ENCODE data around the gene CEP41. TPM values are rescaled to one million over a fixed set of nuclear protein-coding genes. Genes with fewer than 3 reads are reported as not detected.

CEP41 gene
- total RNA-seq, 2 experiments from 2014 or later, result 19.6 to 35.4 TPM

GRCh38 chr7:130425796-130426195 lies 15.0 kb downstream of the CEP41 start:
- ChIA-PET POLR2A (interaction anchor here (0.6 to 1.3 kb wide), 3 partner anchors 8 to 485 kb away, joined by 3 to 5 read pairs (median 3); no protein-coding TSS in a partner anchor), CTCF (ENCODE audit: unreplicated experiment) (no interaction called here)
- H3K4me2 ChIP-seq (ENCODE audit: low read length), result no peak overlapping the region
- 0 out of 2 replicates have a peak, but pooled peaks cover 4% of the 10 kb centered on the region for H4K20me1 ChIP-seq (ENCODE audit: insufficient read depth, low read length)
- peaks cover 21% of the 10 kb centered on the region; the same call in 1 of the 2 replicates for H3K36me3 ChIP-seq (ENCODE audit: insufficient read depth, low read length)
- H2AFZ ChIP-seq (ENCODE audit: low read length), result no peak overlapping the region
- TF ChIP-seq, protein P1, sequence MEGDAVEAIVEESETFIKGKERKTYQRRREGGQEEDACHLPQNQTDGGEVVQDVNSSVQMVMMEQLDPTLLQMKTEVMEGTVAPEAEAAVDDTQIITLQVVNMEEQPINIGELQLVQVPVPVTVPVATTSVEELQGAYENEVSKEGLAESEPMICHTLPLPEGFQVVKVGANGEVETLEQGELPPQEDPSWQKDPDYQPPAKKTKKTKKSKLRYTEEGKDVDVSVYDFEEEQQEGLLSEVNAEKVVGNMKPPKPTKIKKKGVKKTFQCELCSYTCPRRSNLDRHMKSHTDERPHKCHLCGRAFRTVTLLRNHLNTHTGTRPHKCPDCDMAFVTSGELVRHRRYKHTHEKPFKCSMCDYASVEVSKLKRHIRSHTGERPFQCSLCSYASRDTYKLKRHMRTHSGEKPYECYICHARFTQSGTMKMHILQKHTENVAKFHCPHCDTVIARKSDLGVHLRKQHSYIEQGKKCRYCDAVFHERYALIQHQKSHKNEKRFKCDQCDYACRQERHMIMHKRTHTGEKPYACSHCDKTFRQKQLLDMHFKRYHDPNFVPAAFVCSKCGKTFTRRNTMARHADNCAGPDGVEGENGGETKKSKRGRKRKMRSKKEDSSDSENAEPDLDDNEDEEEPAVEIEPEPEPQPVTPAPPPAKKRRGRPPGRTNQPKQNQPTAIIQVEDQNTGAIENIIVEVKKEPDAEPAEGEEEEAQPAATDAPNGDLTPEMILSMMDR (conservative IDR thresholded peaks at IDR 0.05; ENCODE audit: low read length), result no peak
- no peak for TF ChIP-seq EZH2phosphoT487 (IDR thresholded peaks at IDR 0.05; ENCODE audit: borderline replicate concordance, low read depth, low read length)
- no peaks in the 10 kb centered on the region for H3K9me2 ChIP-seq (ENCODE audit: insufficient read depth, low read length)
- H3K9me3 ChIP-seq (ENCODE audit: low read length), result no peaks in the 10 kb centered on the region
- no TSS peak for BruUV-seq (replicated peaks)
- no peak overlapping the region for H3K4me3 ChIP-seq (ENCODE audit: low read depth, low read length, poor library complexity, severe bottlenecking)
- no peaks in the 10 kb centered on the region for H3K79me2 ChIP-seq (ENCODE audit: insufficient read depth, low read depth, low read length)
- intact Hi-C loops (cut with micrococcal nuclease; ENCODE audit: unreplicated experiment), result no loop called here
- no peak overlapping the region for H3K27ac ChIP-seq (ENCODE audit: low read depth, low read length, poor library complexity, severe bottlenecking)
- no peak for DNase-seq (ENCODE audit: low spot score)
- H3K4me1 ChIP-seq (ENCODE audit: insufficient read depth, low read length, poor library complexity, severe bottlenecking), result no peaks in the 10 kb centered on the region

GRCh38 chr7:130423501-130424037 lies 17.2 kb downstream of the CEP41 start:
- Histone ChIP-seq H3K79me2 (ENCODE audit: insufficient read depth, low read depth, low read length) (no peaks in the 10 kb centered on the region), H4K20me1 (ENCODE audit: insufficient read depth, low read length) (no peaks in the 10 kb centered on the region), H3K36me3 (ENCODE audit: insufficient read depth, low read length) (peaks cover 21% of the 10 kb centered on the region; the same call in 1 of the 2 replicates), H3K4me1 (ENCODE audit: insufficient read depth, low read length, poor library complexity, severe bottlenecking) (no peaks in the 10 kb centered on the region), H3K4me2 (ENCODE audit: low read length) (no peak overlapping the region), H3K27ac (ENCODE audit: low read depth, low read length, poor library complexity, severe bottlenecking) (no peak overlapping the region), H2AFZ (ENCODE audit: low read length) (no peak overlapping the region), H3K4me3 (ENCODE audit: low read depth, low read length, poor library complexity, severe bottlenecking) (no peak overlapping the region), H3K9me3 (ENCODE audit: low read length) (no peaks in the 10 kb centered on the region), H3K9me2 (ENCODE audit: insufficient read depth, low read length) (no peaks in the 10 kb centered on the region)
- no peak for TF ChIP-seq EZH2phosphoT487 (IDR thresholded peaks at IDR 0.05; ENCODE audit: borderline replicate concordance, low read depth, low read length)
- TF ChIP-seq, protein P1 (conservative IDR thresholded peaks at IDR 0.05; ENCODE audit: low read length), result no peak
- no peak for DNase-seq (ENCODE audit: low spot score)
- BruUV-seq (replicated peaks), result no TSS peak
- CTCF ChIA-PET (ENCODE audit: unreplicated experiment), result no interaction called here
- intact Hi-C loops (cut with micrococcal nuclease; ENCODE audit: unreplicated experiment), result no loop called here
- POLR2A ChIA-PET, result interaction anchor here (0.7 to 1.8 kb wide), 3 partner anchors 16 to 239 kb away, joined by 3 to 8 read pairs (median 4); partner anchors contain the start of gene CEP41

DNA sequence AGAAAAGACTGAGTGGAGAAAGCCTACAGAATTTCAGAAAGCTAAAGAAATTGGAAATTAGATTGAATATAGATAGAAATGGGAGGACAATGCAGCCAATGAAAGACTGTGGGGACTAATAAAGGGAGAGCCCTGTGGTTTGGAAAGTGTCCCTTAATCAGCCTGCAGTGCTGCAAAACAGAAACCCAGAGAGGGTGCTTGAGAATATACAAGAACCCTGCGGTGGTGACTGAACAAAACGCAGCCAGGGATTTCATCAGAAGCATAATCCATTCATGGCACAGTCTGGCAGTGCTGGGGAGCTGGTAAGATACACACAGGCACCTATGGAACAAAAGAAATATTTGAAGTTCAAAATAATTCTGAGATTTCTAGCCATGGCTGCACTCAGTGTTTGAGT lies 19.1 kb downstream of the CEP41 start:
- DNase-seq (ENCODE audit: low spot score), result no peak
- Histone ChIP-seq H3K79me2 (ENCODE audit: insufficient read depth, low read depth, low read length) (no peaks in the 10 kb centered on the region), H3K27ac (ENCODE audit: low read depth, low read length, poor library complexity, severe bottlenecking) (no peak overlapping the region), H3K36me3 (ENCODE audit: insufficient read depth, low read length) (peaks cover 13% of the 10 kb centered on the region; the same call in 1 of the 2 replicates), H3K9me2 (ENCODE audit: insufficient read depth, low read length) (no peaks in the 10 kb centered on the region), H3K9me3 (ENCODE audit: low read length) (no peaks in the 10 kb centered on the region), H3K4me3 (ENCODE audit: low read depth, low read length, poor library complexity, severe bottlenecking) (no peak overlapping the region), H2AFZ (ENCODE audit: low read length) (no peak overlapping the region), H3K4me2 (ENCODE audit: low read length) (no peak overlapping the region), H4K20me1 (ENCODE audit: insufficient read depth, low read length) (no peaks in the 10 kb centered on the region), H3K4me1 (ENCODE audit: insufficient read depth, low read length, poor library complexity, severe bottlenecking) (no peaks in the 10 kb centered on the region)
- TF ChIP-seq EZH2phosphoT487 (IDR thresholded peaks at IDR 0.05; ENCODE audit: borderline replicate concordance, low read depth, low read length), result no peak
- TF ChIP-seq, protein P1 (conservative IDR thresholded peaks at IDR 0.05; ENCODE audit: low read length), result no peak
- ChIA-PET CTCF (ENCODE audit: unreplicated experiment) (no interaction called here), POLR2A (interaction anchor here (0.7 kb wide), 1 partner anchor 451 kb away, joined by 3 read pairs; no protein-coding TSS in a partner anchor)
- BruUV-seq (replicated peaks), result no TSS peak
- intact Hi-C loops (cut with micrococcal nuclease; ENCODE audit: unreplicated experiment), result no loop called here
